NB4 (cell line): Measurements from ENCODE around the gene MEX3A.

Experiments used
- DNase-seq: peaks from one replicate; pipeline ENCODE4 v3.0.0; 2010; ENCODE audit warnings: low read depth
- H3K4me3 ChIP-seq: one replicate; pipeline ENCODE4 v1.5.1; 2011; ENCODE audit warnings: mild to moderate bottlenecking, low read depth, low read length, moderate library complexity
- CTCF ChIP-seq: IDR thresholded peaks from one replicate; pipeline ENCODE4 v1.5.1; 2012; ENCODE audit warnings: low read depth, low read length
- MYC ChIP-seq: IDR thresholded peaks from 2 replicates; pipeline ENCODE4 v1.6.1; 2011; ENCODE audit warnings: low read depth, low read length
- POLR2A ChIP-seq: IDR thresholded peaks from 2 replicates; pipeline ENCODE4 v1.6.1; 2011; ENCODE audit warnings: mild to moderate bottlenecking; ENCODE audit not compliant: insufficient read length; ENCODE audit errors: extremely low read depth
- TF ChIP-seq, protein P1 (sequence below): IDR thresholded peaks from 2 replicates; pipeline ENCODE4 v1.6.1; 2011; ENCODE audit warnings: low read depth, low read length

The MEX3A gene

DNA sequence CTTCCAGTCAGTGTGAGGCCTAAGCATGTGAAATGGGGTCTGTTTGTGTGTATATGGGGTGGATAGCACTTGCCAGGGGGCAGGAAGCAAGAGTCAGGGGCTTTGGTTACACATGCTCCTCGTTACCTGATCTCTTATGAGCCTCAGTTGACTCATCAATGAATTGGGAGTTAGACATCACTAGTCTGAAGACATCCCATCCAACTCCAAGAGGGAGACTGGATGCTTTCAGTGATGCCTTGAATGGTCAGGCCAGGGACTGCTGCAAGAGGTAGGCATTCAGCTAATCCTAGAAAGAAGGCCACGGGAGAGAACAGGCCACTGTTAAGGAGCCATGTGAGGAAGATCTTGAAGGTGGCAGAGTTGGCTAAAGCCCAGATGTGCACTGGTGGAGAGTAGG, 15.0 kb downstream of the MEX3A start:
- no peak for DNase-seq
- H3K4me3 ChIP-seq, result no peak overlapping the region
- TF ChIP-seq POLR2A, result no peak
- no peak for TF ChIP-seq CTCF
- TF ChIP-seq MYC, result no peak

GRCh38 chr1:156065871-156066270, 16.4 kb downstream of the MEX3A start:
- TF ChIP-seq CTCF, result no peak
- TF ChIP-seq, protein P1, sequence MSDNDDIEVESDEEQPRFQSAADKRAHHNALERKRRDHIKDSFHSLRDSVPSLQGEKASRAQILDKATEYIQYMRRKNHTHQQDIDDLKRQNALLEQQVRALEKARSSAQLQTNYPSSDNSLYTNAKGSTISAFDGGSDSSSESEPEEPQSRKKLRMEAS, result no peak
- no peak for TF ChIP-seq POLR2A
- TF ChIP-seq MYC, result no peak
- no peak for DNase-seq
- no peak overlapping the region for H3K4me3 ChIP-seq

DNA sequence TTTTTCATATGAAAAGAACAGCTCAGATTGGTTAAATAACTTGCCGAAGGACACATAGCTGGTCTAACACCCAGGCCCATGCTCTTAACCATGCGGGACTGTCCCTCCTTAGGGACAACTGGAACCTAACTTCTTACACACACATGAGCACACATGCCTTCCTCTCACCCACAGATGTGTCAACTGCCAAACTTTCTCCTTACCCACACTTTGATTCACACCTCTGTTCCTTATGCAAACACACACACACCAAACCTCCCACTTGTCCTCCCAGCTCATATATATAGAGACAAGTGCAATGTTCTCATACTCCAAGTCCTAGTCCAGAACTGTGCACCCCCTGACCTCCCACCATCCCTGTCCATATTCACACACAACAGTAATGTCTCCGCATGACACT, 17.1 kb downstream of the MEX3A start:
- DNase-seq, result no peak
- TF ChIP-seq CTCF (no peak), POLR2A (no peak), MYC (no peak)
- TF ChIP-seq, protein P1, result no peak

GRCh38 chr1:156064615-156065014, 17.6 kb downstream of the MEX3A start:
- DNase-seq, result no peak
- H3K4me3 ChIP-seq, result no peak overlapping the region
- no peak for TF ChIP-seq CTCF
- no peak for TF ChIP-seq MYC
- no peak for TF ChIP-seq POLR2A
- TF ChIP-seq, protein P1, result no peak

More for the DNA sequence above, 17.1 kb downstream of the MEX3A start:
- no peak overlapping the region for H3K4me3 ChIP-seq

DNA sequence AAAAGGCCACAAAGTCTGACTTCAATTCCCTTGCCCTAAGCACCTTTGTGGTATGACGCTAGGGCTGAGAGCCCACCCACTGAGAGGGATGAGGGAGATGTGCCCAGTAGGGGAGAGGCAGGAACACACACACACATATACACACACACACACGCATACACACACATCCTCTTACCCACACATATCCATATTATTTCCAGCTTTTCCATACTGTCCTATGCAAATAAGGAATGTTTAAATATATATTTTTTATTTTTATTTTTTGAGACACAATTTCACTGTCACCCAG, 18.3 kb downstream of the MEX3A start:
- TF ChIP-seq, protein P1, result no peak
- TF ChIP-seq POLR2A, result no peak
- no peak for TF ChIP-seq MYC
- no peak for TF ChIP-seq CTCF
- DNase-seq, result no peak
- H3K4me3 ChIP-seq, result no peak overlapping the region

DNA sequence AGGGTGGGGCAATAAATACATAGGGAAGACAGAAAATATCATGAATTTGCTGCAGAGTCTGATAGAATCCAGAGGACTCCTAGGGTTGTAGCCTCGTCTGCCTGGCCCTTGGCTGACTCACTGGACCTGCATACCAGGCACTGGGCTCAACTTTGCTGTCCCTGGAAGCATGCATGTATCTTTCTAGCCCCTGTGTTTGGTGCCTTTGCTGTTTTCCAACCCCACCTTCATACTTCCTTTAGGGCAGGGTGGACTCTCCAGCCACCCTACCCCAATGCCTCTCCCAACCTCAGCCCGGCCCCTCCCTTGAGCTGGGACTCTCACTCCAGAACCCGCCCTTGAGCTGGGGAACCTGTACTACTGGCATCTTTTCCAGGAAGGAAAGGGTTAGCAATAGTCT, 20.1 kb downstream of the MEX3A start:
- no peak for TF ChIP-seq POLR2A
- no peak for TF ChIP-seq CTCF
- TF ChIP-seq, protein P1, result no peak
- no peak overlapping the region for H3K4me3 ChIP-seq
- no peak for DNase-seq
